ENCODE results near the gene ADH7. TPM values are rescaled to one million over a fixed set of nuclear protein-coding genes. Genes with fewer than 3 reads are reported as not detected.

ADH7 gene
- total and polyA plus RNA-seq, 9 of the 15 experiments (the other 6 are each of a cell fraction or from before 2014, with no cell fraction given), result not detected

DNA sequence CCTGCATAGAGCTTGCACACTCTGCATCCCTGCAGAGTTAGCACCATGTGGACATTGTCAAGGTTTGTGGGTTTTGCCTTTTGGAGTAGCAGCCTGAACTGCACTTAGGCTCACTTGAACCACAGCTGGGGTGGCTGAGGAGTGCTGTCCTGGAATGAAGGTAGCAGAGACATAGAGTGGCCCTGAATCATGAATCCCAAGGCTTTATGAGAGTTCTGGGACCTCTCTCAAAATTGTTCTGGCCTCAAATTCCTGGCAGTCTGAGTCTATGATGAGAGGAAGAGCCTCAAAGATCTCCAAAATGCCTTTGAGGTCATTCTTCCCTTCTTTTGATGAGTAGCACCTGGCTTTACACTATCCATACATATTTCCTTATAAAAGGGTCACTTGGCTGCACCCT lies 45.5 kb downstream of the ADH7 start:
- BruUV-seq (replicated peaks), result no TSS peak
- Histone ChIP-seq H3K27ac (ENCODE audit: extremely low read depth, low read depth, low read length) (no peak overlapping the region), H3K27me3 (ENCODE audit: control insufficient read depth in 2 of 2, insufficient read depth in 2 of 2, low read length in 2 of 2) (no peaks in the 10 kb centered on the region), H3K4me1 (replicated peaks in 1 of 2; ENCODE audit: control insufficient read depth in 2 of 2, insufficient read depth in 2 of 2, low read length in 2 of 2) (no peaks in the 10 kb centered on the region), H3K79me2 (ENCODE audit: control insufficient read depth, insufficient read depth, low read length) (no peaks in the 10 kb centered on the region), H3K4me3 (no peak overlapping the region), H2AFZ (ENCODE audit: low read depth, low read length) (no peak overlapping the region), H3K9me1 (ENCODE audit: control insufficient read depth, insufficient read depth, low read length) (no peaks in the 10 kb centered on the region), H3K4me2 (ENCODE audit: insufficient read depth, low read length) (no peak overlapping the region), H4K20me1 (replicated peaks; ENCODE audit: control insufficient read depth, insufficient read depth, low read length) (no peaks in the 10 kb centered on the region), H3K9ac (ENCODE audit: insufficient read depth in 1 of 2, low read depth in 2 of 2, low read length in 2 of 2) (no peak overlapping the region), H3K36me3 (ENCODE audit: control insufficient read depth, insufficient read depth, low read length) (no peaks in the 10 kb centered on the region), H3K9me3 (replicated peaks; ENCODE audit: control insufficient read depth, insufficient read depth, low read depth, low read length) (no peaks in the 10 kb centered on the region)
- CTCF ChIA-PET (ENCODE audit: low intra/inter-chr PET ratio), result no interaction called here
- no peak for ATAC-seq
- TF ChIP-seq ZNF77 (CRISPR knock-in tag; IDR thresholded peaks at IDR 0.05) (no peak), KLF6 (CRISPR knock-in tag; IDR thresholded peaks at IDR 0.05; ENCODE audit: borderline replicate concordance) (no peak), ZC3H4 (CRISPR knock-in tag; IDR thresholded peaks at IDR 0.05; ENCODE audit: borderline replicate concordance) (no peak), GTF2A2 (tag; IDR thresholded peaks at IDR 0.05) (no peak), RFX1 (IDR thresholded peaks at IDR 0.05) (no peak), NFIX (CRISPR knock-in tag; IDR thresholded peaks at IDR 0.05; ENCODE audit: low read depth) (no peak), ARHGAP35 (IDR thresholded peaks at IDR 0.05; ENCODE audit: partially characterized antibody) (no peak), NFATC3 (IDR thresholded peaks at IDR 0.05) (no peak), RAD51 (IDR thresholded peaks at IDR 0.05; ENCODE audit: borderline replicate concordance, low read depth) (no peak)
- TF ChIP-seq, protein P1, sequence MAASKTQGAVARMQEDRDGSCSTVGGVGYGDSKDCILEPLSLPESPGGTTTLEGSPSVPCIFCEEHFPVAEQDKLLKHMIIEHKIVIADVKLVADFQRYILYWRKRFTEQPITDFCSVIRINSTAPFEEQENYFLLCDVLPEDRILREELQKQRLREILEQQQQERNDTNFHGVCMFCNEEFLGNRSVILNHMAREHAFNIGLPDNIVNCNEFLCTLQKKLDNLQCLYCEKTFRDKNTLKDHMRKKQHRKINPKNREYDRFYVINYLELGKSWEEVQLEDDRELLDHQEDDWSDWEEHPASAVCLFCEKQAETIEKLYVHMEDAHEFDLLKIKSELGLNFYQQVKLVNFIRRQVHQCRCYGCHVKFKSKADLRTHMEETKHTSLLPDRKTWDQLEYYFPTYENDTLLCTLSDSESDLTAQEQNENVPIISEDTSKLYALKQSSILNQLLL (CRISPR knock-in tag; IDR thresholded peaks at IDR 0.05; ENCODE audit: borderline replicate concordance), result no peak
- TF ChIP-seq, protein P2, sequence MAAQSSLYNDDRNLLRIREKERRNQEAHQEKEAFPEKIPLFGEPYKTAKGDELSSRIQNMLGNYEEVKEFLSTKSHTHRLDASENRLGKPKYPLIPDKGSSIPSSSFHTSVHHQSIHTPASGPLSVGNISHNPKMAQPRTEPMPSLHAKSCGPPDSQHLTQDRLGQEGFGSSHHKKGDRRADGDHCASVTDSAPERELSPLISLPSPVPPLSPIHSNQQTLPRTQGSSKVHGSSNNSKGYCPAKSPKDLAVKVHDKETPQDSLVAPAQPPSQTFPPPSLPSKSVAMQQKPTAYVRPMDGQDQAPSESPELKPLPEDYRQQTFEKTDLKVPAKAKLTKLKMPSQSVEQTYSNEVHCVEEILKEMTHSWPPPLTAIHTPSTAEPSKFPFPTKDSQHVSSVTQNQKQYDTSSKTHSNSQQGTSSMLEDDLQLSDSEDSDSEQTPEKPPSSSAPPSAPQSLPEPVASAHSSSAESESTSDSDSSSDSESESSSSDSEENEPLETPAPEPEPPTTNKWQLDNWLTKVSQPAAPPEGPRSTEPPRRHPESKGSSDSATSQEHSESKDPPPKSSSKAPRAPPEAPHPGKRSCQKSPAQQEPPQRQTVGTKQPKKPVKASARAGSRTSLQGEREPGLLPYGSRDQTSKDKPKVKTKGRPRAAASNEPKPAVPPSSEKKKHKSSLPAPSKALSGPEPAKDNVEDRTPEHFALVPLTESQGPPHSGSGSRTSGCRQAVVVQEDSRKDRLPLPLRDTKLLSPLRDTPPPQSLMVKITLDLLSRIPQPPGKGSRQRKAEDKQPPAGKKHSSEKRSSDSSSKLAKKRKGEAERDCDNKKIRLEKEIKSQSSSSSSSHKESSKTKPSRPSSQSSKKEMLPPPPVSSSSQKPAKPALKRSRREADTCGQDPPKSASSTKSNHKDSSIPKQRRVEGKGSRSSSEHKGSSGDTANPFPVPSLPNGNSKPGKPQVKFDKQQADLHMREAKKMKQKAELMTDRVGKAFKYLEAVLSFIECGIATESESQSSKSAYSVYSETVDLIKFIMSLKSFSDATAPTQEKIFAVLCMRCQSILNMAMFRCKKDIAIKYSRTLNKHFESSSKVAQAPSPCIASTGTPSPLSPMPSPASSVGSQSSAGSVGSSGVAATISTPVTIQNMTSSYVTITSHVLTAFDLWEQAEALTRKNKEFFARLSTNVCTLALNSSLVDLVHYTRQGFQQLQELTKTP (IDR thresholded peaks at IDR 0.05; ENCODE audit: low read depth in 1 of 2, partially characterized antibody in 2 of 2), result no peak
- POLR2A ChIA-PET, result no interaction called here
- in situ Hi-C loops (cut with MboI) (no loop called here), intact Hi-C loops (cut with micrococcal nuclease) (no loop called here)
- FAIRE-seq, result no peak
- no peak for DNase-seq (ENCODE audit: extremely low read depth in 1 of 4, low spot score in 3 of 4)
